ENCODE measurements around the gene BFSP1. TPM values are rescaled to one million over a fixed set of nuclear protein-coding genes. Genes with fewer than 3 reads are reported as not detected.

Gene BFSP1
- total and polyA plus RNA-seq, 2 donors (not counting 1 experiment from before 2014, with no cell fraction given): 1.5 to 2.3 TPM

DNA sequence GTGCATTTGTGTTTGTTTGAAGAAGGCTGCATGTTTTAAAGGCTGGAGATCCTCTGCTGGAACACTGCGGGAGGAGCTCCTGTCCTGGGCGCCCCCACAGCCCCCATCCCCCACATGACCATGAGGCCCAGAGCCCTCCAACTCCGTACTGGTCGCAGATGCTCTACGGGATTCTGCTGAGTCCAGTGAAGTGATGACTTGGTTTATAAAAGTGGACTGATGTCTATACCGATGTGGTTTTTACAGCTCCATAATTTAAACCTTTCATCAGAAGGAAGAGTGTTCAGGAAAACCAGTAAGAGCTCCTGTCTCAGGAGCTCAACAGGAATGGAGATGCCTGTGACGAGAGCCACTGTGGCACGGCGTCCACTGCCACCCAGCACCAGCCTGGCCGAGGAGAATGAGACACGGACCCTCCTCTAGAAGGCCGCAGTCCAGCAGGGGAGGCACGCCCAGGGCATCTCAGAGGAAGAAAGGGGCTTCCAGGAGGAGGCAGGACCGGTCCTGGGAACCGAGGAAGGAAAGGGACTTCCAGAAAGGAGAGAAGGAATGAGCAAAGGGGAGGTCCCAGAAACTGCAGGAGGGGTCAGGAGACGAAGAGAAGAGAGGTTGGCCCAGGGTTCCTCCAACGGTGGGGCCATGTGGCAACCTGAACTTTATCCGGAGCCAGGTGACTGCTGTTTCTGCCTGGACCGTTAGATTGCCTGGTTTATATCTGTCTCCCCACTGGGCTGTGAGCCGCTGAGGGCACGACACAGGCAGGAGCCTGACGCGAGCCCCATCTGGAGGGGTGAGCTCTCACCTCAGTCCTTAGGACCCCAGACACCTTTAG is 26.9 kb downstream of the BFSP1 start:
- Histone ChIP-seq H3K4me1 (ENCODE audit: control insufficient read depth, extremely low read depth, insufficient read depth, low read length) (peaks cover 6% of the 10 kb centered on the region), H2AFZ (ENCODE audit: low read length) (peak overlapping the region; percentile 4), H4K20me1 (ENCODE audit: control insufficient read depth, extremely low read depth, insufficient read depth, low read length) (no peaks in the 10 kb centered on the region), H3K79me2 (ENCODE audit: control insufficient read depth, insufficient read depth, low read length) (no peaks in the 10 kb centered on the region), H3K27ac (ENCODE audit: insufficient read depth, low read length) (no peak overlapping the region), H3K4me2 (ENCODE audit: extremely low read depth, insufficient read depth, low read length) (peak overlapping the region; percentile 34), H3K36me3 (ENCODE audit: control insufficient read depth, insufficient read depth, low read length) (no peaks in the 10 kb centered on the region), H3K4me3 (replicated peaks in 1 of 4; ENCODE audit: control extremely low read depth in 1 of 4, insufficient read depth in 1 of 4, low read depth in 3 of 4, low read length in 4 of 4) (peak overlapping the region in 2 of 4 experiments; percentile 39 to 75), H3K9ac (ENCODE audit: insufficient read depth, low read length) (no peak overlapping the region), H3K9me3 (ENCODE audit: control insufficient read depth, insufficient read depth, low read depth, low read length) (no peaks in the 10 kb centered on the region), H3K27me3 (ENCODE audit: control insufficient read depth, insufficient read depth, low read length) (peaks cover 2% of the 10 kb centered on the region)
- TF ChIP-seq, protein P1, sequence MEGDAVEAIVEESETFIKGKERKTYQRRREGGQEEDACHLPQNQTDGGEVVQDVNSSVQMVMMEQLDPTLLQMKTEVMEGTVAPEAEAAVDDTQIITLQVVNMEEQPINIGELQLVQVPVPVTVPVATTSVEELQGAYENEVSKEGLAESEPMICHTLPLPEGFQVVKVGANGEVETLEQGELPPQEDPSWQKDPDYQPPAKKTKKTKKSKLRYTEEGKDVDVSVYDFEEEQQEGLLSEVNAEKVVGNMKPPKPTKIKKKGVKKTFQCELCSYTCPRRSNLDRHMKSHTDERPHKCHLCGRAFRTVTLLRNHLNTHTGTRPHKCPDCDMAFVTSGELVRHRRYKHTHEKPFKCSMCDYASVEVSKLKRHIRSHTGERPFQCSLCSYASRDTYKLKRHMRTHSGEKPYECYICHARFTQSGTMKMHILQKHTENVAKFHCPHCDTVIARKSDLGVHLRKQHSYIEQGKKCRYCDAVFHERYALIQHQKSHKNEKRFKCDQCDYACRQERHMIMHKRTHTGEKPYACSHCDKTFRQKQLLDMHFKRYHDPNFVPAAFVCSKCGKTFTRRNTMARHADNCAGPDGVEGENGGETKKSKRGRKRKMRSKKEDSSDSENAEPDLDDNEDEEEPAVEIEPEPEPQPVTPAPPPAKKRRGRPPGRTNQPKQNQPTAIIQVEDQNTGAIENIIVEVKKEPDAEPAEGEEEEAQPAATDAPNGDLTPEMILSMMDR (conservative IDR thresholded peaks at IDR 0.05 in 1 of 2, IDR thresholded peaks at IDR 0.05 in 1 of 2; ENCODE audit: low read depth in 1 of 2, low read length in 2 of 2): no peak
- TF ChIP-seq EZH2 (IDR thresholded peaks at IDR 0.05; ENCODE audit: low read length, missing control alignments): no peak
- DNase-seq (ENCODE audit: low read depth in 2 of 2): no peak

GRCh38 chr20:17503301-17504065 is 27.7 kb downstream of the BFSP1 start:
- Histone ChIP-seq H3K4me2 (ENCODE audit: extremely low read depth, insufficient read depth, low read length) (no peak overlapping the region), H3K4me3 (replicated peaks in 1 of 4; ENCODE audit: control extremely low read depth in 1 of 4, insufficient read depth in 1 of 4, low read depth in 3 of 4, low read length in 4 of 4) (no peak overlapping the region), H3K36me3 (ENCODE audit: control insufficient read depth, insufficient read depth, low read length) (no peaks in the 10 kb centered on the region), H3K79me2 (ENCODE audit: control insufficient read depth, insufficient read depth, low read length) (no peaks in the 10 kb centered on the region), H3K27ac (ENCODE audit: insufficient read depth, low read length) (no peak overlapping the region), H4K20me1 (ENCODE audit: control insufficient read depth, extremely low read depth, insufficient read depth, low read length) (no peaks in the 10 kb centered on the region), H3K27me3 (ENCODE audit: control insufficient read depth, insufficient read depth, low read length) (peaks cover 2% of the 10 kb centered on the region), H3K9ac (ENCODE audit: insufficient read depth, low read length) (no peak overlapping the region), H3K9me3 (ENCODE audit: control insufficient read depth, insufficient read depth, low read depth, low read length) (no peaks in the 10 kb centered on the region), H3K4me1 (ENCODE audit: control insufficient read depth, extremely low read depth, insufficient read depth, low read length) (peaks cover 6% of the 10 kb centered on the region), H2AFZ (ENCODE audit: low read length) (no peak overlapping the region)
- TF ChIP-seq, protein P1 (conservative IDR thresholded peaks at IDR 0.05 in 1 of 2, IDR thresholded peaks at IDR 0.05 in 1 of 2; ENCODE audit: low read depth in 1 of 2, low read length in 2 of 2): no peak
- TF ChIP-seq EZH2 (IDR thresholded peaks at IDR 0.05; ENCODE audit: low read length, missing control alignments): no peak
- DNase-seq (ENCODE audit: low read depth in 2 of 2): no peak

DNA sequence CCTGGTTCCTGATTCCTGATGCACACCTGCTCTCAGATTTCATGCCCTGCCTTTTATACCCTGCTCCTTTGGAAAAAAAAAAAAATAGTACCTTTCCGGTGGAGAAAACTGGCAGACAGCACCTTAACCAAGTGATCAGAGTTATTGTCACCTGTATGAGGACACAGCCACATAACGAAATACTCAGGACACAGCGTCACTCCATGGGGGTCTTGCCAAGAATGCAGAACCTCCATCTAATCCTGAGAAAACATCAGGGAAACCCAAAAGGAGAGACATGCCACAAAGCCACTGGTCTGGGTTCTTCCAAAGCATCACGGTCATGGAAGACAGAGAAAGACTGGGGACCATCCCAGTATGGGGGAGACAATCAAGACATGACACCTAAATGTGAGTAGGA is 29.1 kb downstream of the BFSP1 start:
- H3K9me3 ChIP-seq (ENCODE audit: control insufficient read depth, insufficient read depth, low read depth, low read length): no peaks in the 10 kb centered on the region
- no peak overlapping the region for H3K9ac ChIP-seq (ENCODE audit: insufficient read depth, low read length)
- no peaks in the 10 kb centered on the region for H3K79me2 ChIP-seq (ENCODE audit: control insufficient read depth, insufficient read depth, low read length)
- TF ChIP-seq EZH2 (IDR thresholded peaks at IDR 0.05; ENCODE audit: low read length, missing control alignments): no peak
- TF ChIP-seq, protein P1 (conservative IDR thresholded peaks at IDR 0.05 in 1 of 2, IDR thresholded peaks at IDR 0.05 in 1 of 2; ENCODE audit: low read depth in 1 of 2, low read length in 2 of 2): no peak
- H3K27ac ChIP-seq (ENCODE audit: insufficient read depth, low read length): no peak overlapping the region
- peaks cover 2% of the 10 kb centered on the region for H3K27me3 ChIP-seq (ENCODE audit: control insufficient read depth, insufficient read depth, low read length)
- H2AFZ ChIP-seq (ENCODE audit: low read length): no peak overlapping the region
- peaks cover 6% of the 10 kb centered on the region for H3K4me1 ChIP-seq (ENCODE audit: control insufficient read depth, extremely low read depth, insufficient read depth, low read length)
- DNase-seq (ENCODE audit: low read depth in 2 of 2): no peak
- no peaks in the 10 kb centered on the region for H3K36me3 ChIP-seq (ENCODE audit: control insufficient read depth, insufficient read depth, low read length)
- no peak overlapping the region for H3K4me3 ChIP-seq (replicated peaks in 1 of 4; ENCODE audit: control extremely low read depth in 1 of 4, insufficient read depth in 1 of 4, low read depth in 3 of 4, low read length in 4 of 4)
- H3K4me2 ChIP-seq (ENCODE audit: extremely low read depth, insufficient read depth, low read length): no peak overlapping the region
- no peaks in the 10 kb centered on the region for H4K20me1 ChIP-seq (ENCODE audit: control insufficient read depth, extremely low read depth, insufficient read depth, low read length)

All from fibroblast of lung (primary cell).